HG03103 (cell line): ENCODE measurements around the gene MT1A.

Experiments used
- ATAC-seq: cut with Tn5 transposase; IDR thresholded peaks from one replicate; pipeline ENCODE4 v1.9.1; 2021; ENCODE audit warnings: low read depth; ENCODE audit not compliant: unreplicated experiment

MT1A gene

GRCh38 chr16:56675685-56676210 lies 37.3 kb downstream of the MT1A start:
- no peak for ATAC-seq

- no peak for ATAC-seq
Observed at GRCh38 chr16:56677474-56677873, 39.0 kb downstream of the MT1A start.

- ATAC-seq, result no peak
Observed at GRCh38 chr16:56679078-56679730, 40.7 kb downstream of the MT1A start.

GRCh38 chr16:56679818-56680217 lies 41.4 kb downstream of the MT1A start:
- ATAC-seq, result no peak

- peak; percentile 96 for ATAC-seq
Observed at GRCh38 chr16:56681939-56682702, 43.7 kb downstream of the MT1A start, which contains the start of gene MT1X. Gene MT1X (plus strand): TSS chr16:56682470. CDS start chr16:56682541, 71 bp downstream.

GRCh38 chr16:56682703-56683397 lies 44.4 kb downstream of the MT1A start:
- ATAC-seq, result no peak

- ATAC-seq, result no peak
Observed at GRCh38 chr16:56683424-56684172, 45.1 kb downstream of the MT1A start.

GRCh38 chr16:56684256-56684925 lies 45.9 kb downstream of the MT1A start:
- ATAC-seq, result no peak

- ATAC-seq, result no peak
Observed at GRCh38 chr16:56684926-56685590, 46.6 kb downstream of the MT1A start.

- no peak for ATAC-seq
Observed at GRCh38 chr16:56686758-56687157, 48.3 kb downstream of the MT1A start.

GRCh38 chr16:56688762-56689161 lies 50.3 kb downstream of the MT1A start:
- no peak for ATAC-seq

- no peak for ATAC-seq
Observed at GRCh38 chr16:56689171-56689570, 50.7 kb downstream of the MT1A start.
